ENCODE results near the gene SLC6A3. TPM values are rescaled to one million over a fixed set of nuclear protein-coding genes. Genes with fewer than 3 reads are reported as not detected.

Gene SLC6A3
- total RNA-seq (2021; ENCODE audit: unreplicated experiment) = 0.05 TPM
- 0.06 TPM for polyA plus RNA-seq (2012; ENCODE audit: insufficient read length)
- percentile 2 among the genes with signal in this experiment for Bru-seq, nascent RNA
- percentile 6 among the genes with signal in this experiment for BruChase-seq, experiment 1, labeled RNA remaining after a 2-hour chase
- percentile 7 among the genes with signal in this experiment for BruChase-seq, experiment 2, labeled RNA remaining after a 6-hour chase
- long read RNA-seq = 0 reads

GRCh38 chr5:1445313-1445688 is at the start of gene SLC6A3:
Gene SLC6A3, minus strand, starts transcription at chr5:1445440. Its CDS starts 2,243 bp downstream, at chr5:1443197.
- H3K27me3 ChIP-seq (ENCODE audit: control insufficient read depth, insufficient read depth, low read length) = peaks cover 8% of the 10 kb centered on the region
- intact Hi-C loops (cut with micrococcal nuclease; ENCODE audit: unreplicated experiment) (no loop called here), in situ Hi-C loops (cut with HindIII; ENCODE audit: low pct_unique_long_range_greater_than_20kb, low sequenced_read_pairs) (no loop called here)
- H3K9me3 ChIP-seq (ENCODE audit: control insufficient read depth, insufficient read depth, low read depth, low read length) = no peaks in the 10 kb centered on the region
- DNase-seq (ENCODE audit: low read depth, low spot score) = no peak
- no peak for TF ChIP-seq REST (IDR thresholded peaks at IDR 0.05; ENCODE audit: insufficient read depth in 1 of 2, low read depth in 2 of 2, low read length in 1 of 2)
- no peak within 1 kb of the TSS for H3K27ac ChIP-seq (ENCODE audit: low read length)
- H3K36me3 ChIP-seq (ENCODE audit: control insufficient read depth, insufficient read depth, low read length) = no peaks in the 10 kb centered on the region
- H3K4me3 ChIP-seq (ENCODE audit: low read depth in 2 of 2, low read length in 2 of 2) = no peak within 1 kb of the TSS
- peak; percentile 49 for ATAC-seq
- no TSS peak for BruUV-seq (replicated peaks)
- POLR2A ChIA-PET = no interaction called here
- CTCF ChIA-PET = no interaction called here
- no peaks in the 10 kb centered on the region for H3K4me1 ChIP-seq (ENCODE audit: control insufficient read depth, insufficient read depth, low read length)

GRCh38 chr5:1493941-1494340 is 48.7 kb upstream of the SLC6A3 start:
- in situ Hi-C loops (cut with HindIII; ENCODE audit: low pct_unique_long_range_greater_than_20kb, low sequenced_read_pairs) = no loop called here

More at GRCh38 chr5:1493941-1494340, 48.7 kb upstream of the SLC6A3 start:
- H3K27ac ChIP-seq (ENCODE audit: low read length) = no peak overlapping the region
- H3K9me3 ChIP-seq (ENCODE audit: control insufficient read depth, insufficient read depth, low read depth, low read length) = no peaks in the 10 kb centered on the region
- H3K4me1 ChIP-seq (ENCODE audit: control insufficient read depth, insufficient read depth, low read length) = no peaks in the 10 kb centered on the region
- H3K36me3 ChIP-seq (ENCODE audit: control insufficient read depth, insufficient read depth, low read length) = 0 out of 2 replicates have a peak, but pooled peaks cover 3% of the 10 kb centered on the region
- H3K4me3 ChIP-seq (ENCODE audit: low read depth in 2 of 2, low read length in 2 of 2) = no peak overlapping the region
- ChIA-PET CTCF (no interaction called here), POLR2A (no interaction called here)
- no TSS peak for BruUV-seq (replicated peaks)
- no peaks in the 10 kb centered on the region for H3K27me3 ChIP-seq (ENCODE audit: control insufficient read depth, insufficient read depth, low read length)
- ATAC-seq (no peak), DNase-seq (ENCODE audit: low read depth, low spot score) (no peak)
- intact Hi-C loops (cut with micrococcal nuclease; ENCODE audit: unreplicated experiment) = no loop called here
- no peak for TF ChIP-seq SIN3A (IDR thresholded peaks at IDR 0.05; ENCODE audit: borderline replicate concordance, insufficient read depth, low read depth, low read length)
- TF ChIP-seq POLR2AphosphoS5 (IDR thresholded peaks at IDR 0.05; ENCODE audit: low read depth, low read length) = no peak
- TF ChIP-seq CTCF (IDR thresholded peaks at IDR 0.05) = no peak
- no peak for TF ChIP-seq REST (IDR thresholded peaks at IDR 0.05; ENCODE audit: insufficient read depth in 1 of 2, low read depth in 2 of 2, low read length in 1 of 2)
- TF ChIP-seq TCF7L2 (IDR thresholded peaks at IDR 0.05; ENCODE audit: low read depth, low read length) = no peak

All from Panc1 (cell line).